H9 (cell line): ENCODE measurements around the gene PRMT2. TPM values are rescaled to one million over a fixed set of nuclear protein-coding genes. Genes with fewer than 3 reads are reported as not detected.
"Not testable (repeated sequence)": the region's sequence is repeated elsewhere in the genome, so short reads cannot be mapped to it uniquely, and the experiment has no call there.

Experiments
- DNase-seq: peaks from one replicate; pipeline ENCODE4 v3.0.0-alpha.2; 2017
- H2AFZ ChIP-seq: one replicate; pipeline ENCODE4 v1.6.1; 2013; ENCODE audit warnings: mild to moderate bottlenecking, low read length, control low read depth, moderate library complexity
- H2AK5ac ChIP-seq: 2 replicates; pipeline ENCODE4 v1.6.1; 2013; ENCODE audit warnings: low read length, control low read depth, mixed read lengths; ENCODE audit not compliant: insufficient read length
- H2BK120ac ChIP-seq: one replicate; pipeline ENCODE4 v1.6.1; 2013; ENCODE audit warnings: low read depth, mild to moderate bottlenecking, low read length, control low read depth, inconsistent platforms; ENCODE audit not compliant: poor library complexity, severe bottlenecking
- H2BK12ac ChIP-seq: 2 replicates; pipeline ENCODE4 v1.6.1; 2013; ENCODE audit warnings: low read length, control low read depth, mixed read lengths, low read depth; ENCODE audit not compliant: insufficient read length
- H2BK15ac ChIP-seq: 2 replicates; pipeline ENCODE4 v1.6.1; 2013; ENCODE audit warnings: low read depth, low read length, control low read depth
- H2BK20ac ChIP-seq: one replicate; pipeline ENCODE4 v1.6.1; 2013; ENCODE audit warnings: low read depth, mild to moderate bottlenecking, low read length, control low read depth, inconsistent platforms; ENCODE audit not compliant: poor library complexity, severe bottlenecking
- H2BK5ac ChIP-seq: 2 replicates; pipeline ENCODE4 v1.6.1; 2013; ENCODE audit warnings: low read length, control low read depth, mixed read lengths; ENCODE audit not compliant: insufficient read length
- H3K14ac ChIP-seq: 2 replicates; pipeline ENCODE4 v1.6.1; 2013; ENCODE audit warnings: low read length, control low read depth; ENCODE audit not compliant: insufficient read depth
- H3K18ac ChIP-seq: 2 replicates; pipeline ENCODE4 v1.6.1; 2013; ENCODE audit warnings: low read depth, mild to moderate bottlenecking, mixed read lengths, low read length, control low read depth; ENCODE audit not compliant: insufficient read length
- H3K23ac ChIP-seq: 2 replicates; pipeline ENCODE4 v1.6.1; 2013; ENCODE audit warnings: low read length, control low read depth, mixed read lengths, low read depth; ENCODE audit not compliant: insufficient read length
- H3K23me2 ChIP-seq: 2 replicates; pipeline ENCODE4 v1.6.1; 2013; ENCODE audit warnings: low read depth, mild to moderate bottlenecking, mixed read lengths, low read length, control low read depth; ENCODE audit not compliant: insufficient read length, poor library complexity, severe bottlenecking
- H3K27ac ChIP-seq: 2 replicates; pipeline ENCODE4 v1.5.1; 2013; ENCODE audit warnings: low read length, control low read depth, mixed read lengths, low read depth; ENCODE audit not compliant: insufficient read length
- H3K27me3 ChIP-seq: 2 replicates; pipeline ENCODE4 v1.6.1; 2013; ENCODE audit warnings: low read length, control low read depth, inconsistent platforms; ENCODE audit not compliant: insufficient read depth
- H3K4ac ChIP-seq: 2 replicates; pipeline ENCODE4 v1.6.1; 2013; ENCODE audit warnings: low read depth, mild to moderate bottlenecking, control low read depth, inconsistent platforms, low read length, moderate library complexity
- H3K4me1 ChIP-seq: 2 replicates; pipeline ENCODE4 v1.6.1; 2013; ENCODE audit warnings: low read length, control low read depth, inconsistent platforms; ENCODE audit not compliant: insufficient read depth
- H3K4me2 ChIP-seq: 2 replicates; pipeline ENCODE4 v1.6.1; 2013; ENCODE audit warnings: low read length, control low read depth, mixed read lengths; ENCODE audit not compliant: insufficient read length, insufficient read depth
- H3K56ac ChIP-seq: 2 replicates; pipeline ENCODE4 v1.6.1; 2013; ENCODE audit warnings: low read depth, mild to moderate bottlenecking, mixed read lengths, low read length, control low read depth; ENCODE audit not compliant: insufficient read length
- H3K79me1 ChIP-seq: 2 replicates; pipeline ENCODE4 v1.6.1; 2013; ENCODE audit warnings: low read depth, mild to moderate bottlenecking, moderate library complexity, low read length, control low read depth, inconsistent platforms; ENCODE audit not compliant: insufficient read depth, poor library complexity, severe bottlenecking
- H3K79me2 ChIP-seq: 2 replicates; pipeline ENCODE4 v1.6.1; 2013; ENCODE audit warnings: low read length, control low read depth, inconsistent platforms; ENCODE audit not compliant: insufficient read depth
- H3K9ac ChIP-seq: 2 replicates; pipeline ENCODE4 v1.6.1; 2013; ENCODE audit warnings: low read length, control low read depth, mixed read lengths; ENCODE audit not compliant: insufficient read length; ENCODE audit errors: extremely low read depth
- H3K9me3 ChIP-seq: one replicate; pipeline ENCODE4 v1.6.1; 2013; ENCODE audit warnings: low read depth, low read length, inconsistent platforms; ENCODE audit not compliant: control insufficient read depth
- H3T11ph ChIP-seq: one replicate; pipeline ENCODE4 v1.6.1; 2013; ENCODE audit warnings: mild to moderate bottlenecking, low read length, control low read depth, inconsistent platforms
- H4K20me1 ChIP-seq: one replicate; pipeline ENCODE4 v1.6.1; 2013; ENCODE audit not compliant: control insufficient read depth, insufficient read length, insufficient read depth
- H4K5ac ChIP-seq: 2 replicates; pipeline ENCODE4 v1.6.1; 2013; ENCODE audit warnings: low read depth, mild to moderate bottlenecking, mixed read lengths, low read length, control low read depth; ENCODE audit not compliant: insufficient read length
- H4K8ac ChIP-seq: replicated peaks from 2 replicates; pipeline ENCODE4 v1.6.1; 2013; ENCODE audit warnings: low read length, control low read depth, mixed read lengths, low read depth; ENCODE audit not compliant: insufficient read length
- H4K91ac ChIP-seq: 2 replicates; pipeline ENCODE4 v1.6.1; 2013; ENCODE audit warnings: low read depth, mild to moderate bottlenecking, moderate library complexity, mixed read lengths, low read length, control low read depth; ENCODE audit not compliant: insufficient read length
- H3K27ac Mint-ChIP-seq, 3 experiments: 2 replicates in 2 of 3; 3 replicates in 1 of 3; pipeline ENCODE4 v1.8.0; 2020 to 2021; ENCODE audit warnings: mixed read lengths in 3 of 3, mild to moderate bottlenecking in 1 of 3, moderate library complexity in 1 of 3
- H3K27me3 Mint-ChIP-seq: 2 replicates; pipeline ENCODE4 v1.8.0; 2021; ENCODE audit warnings: low read depth, mild to moderate bottlenecking, moderate library complexity, mixed read lengths
- H3K36me3 Mint-ChIP-seq, 3 experiments: 2 replicates in 2 of 3; 3 replicates in 1 of 3; pipeline ENCODE4 v1.8.0; 2020 to 2021; ENCODE audit warnings: low read depth in 3 of 3, mixed read lengths in 3 of 3; ENCODE audit not compliant: insufficient read depth in 1 of 3
- H3K4me1 Mint-ChIP-seq, 2 experiments: 2 replicates each; pipeline ENCODE4 v1.8.0; 2020; ENCODE audit warnings: mixed read lengths in 2 of 2
- H3K4me3 Mint-ChIP-seq, 2 experiments: 2 replicates in 1 of 2; 3 replicates in 1 of 2; pipeline ENCODE4 v1.8.0; 2020 to 2021; ENCODE audit warnings: mild to moderate bottlenecking in 2 of 2, mixed read lengths in 2 of 2, moderate library complexity in 1 of 2
- H3K9me3 Mint-ChIP-seq, 2 experiments: 2 replicates in 1 of 2; 3 replicates in 1 of 2; pipeline ENCODE4 v1.8.0; 2020; ENCODE audit warnings: mild to moderate bottlenecking in 2 of 2, mixed read lengths in 2 of 2, moderate library complexity in 1 of 2
- CTCF ChIP-seq: fragments of 200-600 bp; sonication (generic); conservative IDR thresholded peaks from 3 replicates; pipeline ENCODE4 v1.8.0; 2021; ENCODE audit warnings: antibody characterized with exemption, mild to moderate bottlenecking
- WGBS: extraction: QIAGEN DNeasy Blood & Tissue Kit; methylation state at CpG from one replicate; pipeline ENCODE4 v1.1.7; 2013; ENCODE audit warnings: missing lambda C conversion rate, low lambda C conversion rate, mixed read lengths; ENCODE audit not compliant: insufficient read length; ENCODE audit errors: extremely low coverage; 5-methylcytosine and 5-hydroxymethylcytosine counted together
- total RNA-seq: library from RNA; stranded (reverse); gene quantifications from 2 replicates; pipeline ENCODE4 v1.2.1, GENCODE V29; 2021

The PRMT2 gene
- total RNA-seq, 1 experiment from 2014 or later, result 53.7 TPM

- Histone ChIP-seq H3K79me1 (no peaks in the 10 kb centered on the region), H2BK20ac (no peak overlapping the region), H3K4me2 (peak overlapping the region; percentile 96), H3K79me2 (no peaks in the 10 kb centered on the region), H3T11ph (no peak overlapping the region), H4K5ac (no peak overlapping the region), H4K8ac (no peak overlapping the region), H3K9ac (peak overlapping the region; percentile 38), H3K9me3 (no peaks in the 10 kb centered on the region), H2BK15ac (no peak overlapping the region), H3K14ac (no peak overlapping the region), H3K27ac (no peak overlapping the region), H2BK12ac (no peak overlapping the region), H2BK120ac (no peak overlapping the region), H2AFZ (peak overlapping the region; percentile 7), H3K27me3 (no peaks in the 10 kb centered on the region), H3K4ac (no peak overlapping the region), H4K91ac (no peak overlapping the region), H4K20me1 (no peaks in the 10 kb centered on the region), H3K18ac (no peak overlapping the region), H3K4me1 (peaks cover 2% of the 10 kb centered on the region; the same call in 1 of the 2 replicates), H2AK5ac (no peak overlapping the region), H2BK5ac (no peak overlapping the region), H3K23me2 (peaks cover 14% of the 10 kb centered on the region), H3K23ac (no peak overlapping the region), H3K56ac (no peak overlapping the region)
- peaks cover 0 to 10% (median 0%) of the 10 kb centered on the region in 3 experiments; a peak in 3 of 7 replicates for H3K36me3 Mint-ChIP-seq
- H3K27ac Mint-ChIP-seq, result no peak overlapping the region
- no CpG with 5 or more reads among the region's 2 CpGs for WGBS
- H3K4me3 Mint-ChIP-seq, result peak overlapping the region; percentile 77 to 83
- no peak for TF ChIP-seq CTCF
- peaks cover 9 to 14% of the 10 kb centered on the region in 2 experiments for H3K4me1 Mint-ChIP-seq
- DNase-seq, result no peak
- H3K9me3 Mint-ChIP-seq, result no peaks in the 10 kb centered on the region
- peaks cover 2% of the 10 kb centered on the region; the same call in 1 of the 2 replicates for H3K27me3 Mint-ChIP-seq
These were observed 32.9 kb downstream of the PRMT2 start for GRCh38 chr21:46668381-46668780.

DNA sequence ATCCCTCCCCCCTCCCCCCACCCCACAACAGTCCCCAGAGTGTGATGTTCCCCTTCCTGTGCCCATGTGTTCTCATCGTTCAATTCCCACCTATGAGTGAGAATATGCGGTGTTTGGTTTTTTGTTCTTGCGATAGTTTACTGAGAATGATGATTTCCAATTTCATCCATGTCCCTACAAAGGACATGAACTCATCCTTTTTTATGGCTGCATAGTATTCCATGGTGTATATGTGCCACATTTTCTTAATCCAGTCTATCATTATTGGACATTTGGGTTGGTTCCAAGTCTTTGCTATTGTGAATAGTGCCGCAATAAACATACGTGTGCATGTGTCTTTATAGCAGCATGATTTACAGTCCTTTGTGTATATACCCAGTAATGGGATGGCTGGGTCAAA lies 33.4 kb downstream of the PRMT2 start:
- not testable (repeated sequence) for H4K8ac ChIP-seq, H3K27ac Mint-ChIP-seq, H3T11ph ChIP-seq, H3K4ac ChIP-seq, H3K9me3 Mint-ChIP-seq, H4K20me1 ChIP-seq, H2BK5ac ChIP-seq, H3K4me2 ChIP-seq, H3K9me3 ChIP-seq, H3K27me3 Mint-ChIP-seq, H2BK12ac ChIP-seq, DNase-seq, H3K79me2 ChIP-seq, H3K79me1 ChIP-seq, H2BK15ac ChIP-seq, H4K91ac ChIP-seq, H4K5ac ChIP-seq, H3K4me3 Mint-ChIP-seq, H3K9ac ChIP-seq, H3K14ac ChIP-seq, H2BK20ac ChIP-seq, H3K27ac ChIP-seq, H2AK5ac ChIP-seq, H3K4me1 ChIP-seq, H2BK120ac ChIP-seq, H3K18ac ChIP-seq, H2AFZ ChIP-seq, H3K56ac ChIP-seq, H3K27me3 ChIP-seq, H3K23ac ChIP-seq
- WGBS, result no CpG with 5 or more reads among the region's 5 CpGs
- peaks cover 0 to 10% (median 0%) of the 10 kb centered on the region in 3 experiments; a peak in 3 of 7 replicates for H3K36me3 Mint-ChIP-seq
- H3K4me1 Mint-ChIP-seq, result peaks cover 9 to 14% of the 10 kb centered on the region in 2 experiments
- peaks cover 14% of the 10 kb centered on the region for H3K23me2 ChIP-seq
